ENCODE data around the gene TPST1.

- TF ChIP-seq POLR2AphosphoS5 (IDR thresholded peaks at IDR 0.05) (no peak), CTCF (IDR thresholded peaks at IDR 0.05) (no peak), EP300 (IDR thresholded peaks at IDR 0.05; ENCODE audit: low read depth) (no peak)
Measured at GRCh38 chr7:66399566-66399965, 194.4 kb downstream of the TPST1 start.
